ENCODE data around the gene ASIC1.

DNA sequence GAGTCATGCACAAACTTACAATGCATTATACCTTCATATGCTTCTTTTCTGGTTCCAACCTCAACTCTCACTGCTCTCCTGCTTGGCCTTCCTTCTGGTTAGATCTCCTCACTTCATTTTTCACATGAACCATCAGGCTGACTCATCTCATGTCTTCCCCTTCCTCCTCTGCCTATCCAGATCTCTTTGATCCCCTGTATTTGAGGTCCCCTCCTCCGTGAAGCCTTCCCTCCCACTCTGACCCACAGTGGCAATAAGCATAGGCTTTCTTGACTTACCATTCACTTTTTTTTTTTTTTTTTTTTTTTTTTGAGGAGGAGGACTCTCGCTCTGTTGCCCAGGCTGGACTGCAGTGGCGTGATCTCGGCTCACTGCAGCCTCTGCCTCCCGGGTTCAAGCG, 14.7 kb upstream of the ASIC1 start:
- TF ChIP-seq, protein P1, sequence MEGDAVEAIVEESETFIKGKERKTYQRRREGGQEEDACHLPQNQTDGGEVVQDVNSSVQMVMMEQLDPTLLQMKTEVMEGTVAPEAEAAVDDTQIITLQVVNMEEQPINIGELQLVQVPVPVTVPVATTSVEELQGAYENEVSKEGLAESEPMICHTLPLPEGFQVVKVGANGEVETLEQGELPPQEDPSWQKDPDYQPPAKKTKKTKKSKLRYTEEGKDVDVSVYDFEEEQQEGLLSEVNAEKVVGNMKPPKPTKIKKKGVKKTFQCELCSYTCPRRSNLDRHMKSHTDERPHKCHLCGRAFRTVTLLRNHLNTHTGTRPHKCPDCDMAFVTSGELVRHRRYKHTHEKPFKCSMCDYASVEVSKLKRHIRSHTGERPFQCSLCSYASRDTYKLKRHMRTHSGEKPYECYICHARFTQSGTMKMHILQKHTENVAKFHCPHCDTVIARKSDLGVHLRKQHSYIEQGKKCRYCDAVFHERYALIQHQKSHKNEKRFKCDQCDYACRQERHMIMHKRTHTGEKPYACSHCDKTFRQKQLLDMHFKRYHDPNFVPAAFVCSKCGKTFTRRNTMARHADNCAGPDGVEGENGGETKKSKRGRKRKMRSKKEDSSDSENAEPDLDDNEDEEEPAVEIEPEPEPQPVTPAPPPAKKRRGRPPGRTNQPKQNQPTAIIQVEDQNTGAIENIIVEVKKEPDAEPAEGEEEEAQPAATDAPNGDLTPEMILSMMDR (conservative IDR thresholded peaks at IDR 0.05; ENCODE audit: low read depth, low read length): no peak
- no peak for TF ChIP-seq EZH2 (IDR thresholded peaks at IDR 0.05; ENCODE audit: low read length, unreplicated experiment)

Measured in PC-3 (cell line).